ENCODE data around the gene SETBP1.

The SETBP1 gene

DNA sequence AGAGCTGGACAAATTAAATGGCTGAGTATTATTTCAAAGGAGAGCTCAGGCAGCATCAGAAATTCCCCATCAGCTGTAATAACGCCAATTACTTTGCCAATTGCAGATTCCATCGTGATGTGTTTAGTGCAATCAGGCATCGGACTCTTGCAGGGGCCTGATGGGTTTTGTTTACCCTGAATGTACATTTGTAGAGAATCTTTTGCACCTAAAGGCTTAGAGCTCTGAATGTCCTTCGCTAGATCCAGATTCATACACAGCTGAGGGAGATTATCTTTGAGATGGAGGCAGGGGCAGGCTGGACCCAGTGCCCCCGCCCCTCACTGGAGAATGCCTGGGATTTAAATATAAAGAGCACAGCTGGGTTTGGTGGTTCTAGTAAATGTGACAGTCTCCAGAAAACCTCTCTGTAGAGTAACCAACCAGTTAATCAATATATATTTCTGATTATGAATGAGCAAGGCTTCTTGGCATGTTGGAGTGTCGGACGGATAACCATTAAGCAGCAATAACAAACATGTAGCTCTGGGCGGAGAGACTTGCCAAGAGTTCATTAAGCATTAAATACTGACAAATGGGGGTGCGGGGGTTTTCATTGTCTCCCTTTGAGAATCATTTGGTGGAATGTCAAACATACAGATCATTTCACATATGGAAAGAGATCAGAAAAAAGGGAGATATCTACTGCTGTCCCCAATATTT, 200.9 kb downstream of the SETBP1 start:
- peaks cover 4% of the 10 kb centered on the region for H3K36me3 Mint-ChIP-seq (ENCODE audit: insufficient read depth)
- H3K27ac Mint-ChIP-seq (ENCODE audit: low read depth) = no peak overlapping the region
- H3K4me1 Mint-ChIP-seq = no peaks in the 10 kb centered on the region
- ATAC-seq (replicated peaks; ENCODE audit: extremely low read depth, poor library complexity, severe bottlenecking) (no peak), DNase-seq (ENCODE audit: low spot score in 2 of 2) (no peak)
- H3K4me3 Mint-ChIP-seq = no peak overlapping the region
- no peaks in the 10 kb centered on the region for H3K9me3 Mint-ChIP-seq
- H3K27me3 Mint-ChIP-seq = no peaks in the 10 kb centered on the region

- H3K27ac Mint-ChIP-seq (ENCODE audit: low read depth) = no peak overlapping the region
- H3K9me3 Mint-ChIP-seq = no peaks in the 10 kb centered on the region
- no peaks in the 10 kb centered on the region for H3K27me3 Mint-ChIP-seq
- H3K36me3 Mint-ChIP-seq (ENCODE audit: insufficient read depth) = peaks cover 4% of the 10 kb centered on the region
- DNase-seq (ENCODE audit: low spot score in 2 of 2) (no peak), ATAC-seq (replicated peaks; ENCODE audit: extremely low read depth, poor library complexity, severe bottlenecking) (no peak)
- no peak overlapping the region for H3K4me3 Mint-ChIP-seq
- H3K4me1 Mint-ChIP-seq = peaks cover 6% of the 10 kb centered on the region
Measured at GRCh38 chr18:44882163-44882868, 201.6 kb downstream of the SETBP1 start.

DNA sequence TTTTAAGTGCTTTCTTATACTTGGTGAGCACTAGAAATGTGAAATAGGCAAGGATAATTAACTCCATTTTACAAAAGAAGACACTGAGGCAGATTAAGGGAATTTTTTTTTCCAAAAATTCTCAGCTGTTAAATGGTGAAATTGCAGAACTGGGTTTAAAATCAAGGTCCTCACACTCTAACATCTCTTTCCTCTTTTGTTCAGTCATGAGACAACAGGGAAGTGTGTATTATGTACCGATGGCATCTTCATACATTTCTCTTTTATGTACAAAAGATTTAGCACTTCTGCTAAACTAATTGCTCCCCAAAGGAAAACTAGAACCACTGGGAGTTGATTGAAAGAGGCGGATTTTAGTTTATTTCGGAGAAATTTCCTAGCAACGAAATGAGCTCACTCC, 203.0 kb downstream of the SETBP1 start:
- Mint-ChIP-seq H3K4me1 (peaks cover 12% of the 10 kb centered on the region), H3K4me3 (no peak overlapping the region), H3K27me3 (no peaks in the 10 kb centered on the region), H3K27ac (ENCODE audit: low read depth) (no peak overlapping the region), H3K9me3 (no peaks in the 10 kb centered on the region), H3K36me3 (ENCODE audit: insufficient read depth) (peaks cover 1% of the 10 kb centered on the region)
- ATAC-seq (replicated peaks; ENCODE audit: extremely low read depth, poor library complexity, severe bottlenecking) = no peak
- no peak for DNase-seq (ENCODE audit: low spot score in 2 of 2)

DNA sequence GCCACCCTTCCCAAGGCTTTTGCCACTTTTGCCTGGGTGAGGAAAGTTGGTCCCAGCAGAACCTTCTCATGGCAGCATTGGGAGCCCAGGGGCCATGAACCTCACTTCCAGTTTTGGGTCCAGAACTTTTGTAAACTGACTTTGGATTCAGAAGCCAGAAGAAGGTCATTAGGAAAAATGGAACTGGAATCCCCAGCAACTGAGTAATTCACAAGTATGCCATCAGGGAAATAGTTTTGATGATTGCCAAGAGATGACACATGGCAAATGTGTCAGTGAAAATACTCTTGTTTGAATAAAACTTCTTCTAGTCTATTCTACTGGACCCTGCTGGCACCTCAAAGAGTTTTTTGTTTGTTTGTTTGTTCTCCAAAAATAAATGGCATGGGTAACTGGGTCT, 203.7 kb downstream of the SETBP1 start:
- Mint-ChIP-seq H3K27ac (ENCODE audit: low read depth) (no peak overlapping the region), H3K9me3 (no peaks in the 10 kb centered on the region), H3K36me3 (ENCODE audit: insufficient read depth) (no peaks in the 10 kb centered on the region), H3K27me3 (no peaks in the 10 kb centered on the region), H3K4me1 (peaks cover 12% of the 10 kb centered on the region), H3K4me3 (no peak overlapping the region)
- no peak for DNase-seq (ENCODE audit: low spot score in 2 of 2)
- no peak for ATAC-seq (replicated peaks; ENCODE audit: extremely low read depth, poor library complexity, severe bottlenecking)

- Mint-ChIP-seq H3K4me1 (peaks cover 12% of the 10 kb centered on the region), H3K27ac (ENCODE audit: low read depth) (no peak overlapping the region)
Measured at GRCh38 chr18:44885507-44885906, 204.8 kb downstream of the SETBP1 start.

DNA sequence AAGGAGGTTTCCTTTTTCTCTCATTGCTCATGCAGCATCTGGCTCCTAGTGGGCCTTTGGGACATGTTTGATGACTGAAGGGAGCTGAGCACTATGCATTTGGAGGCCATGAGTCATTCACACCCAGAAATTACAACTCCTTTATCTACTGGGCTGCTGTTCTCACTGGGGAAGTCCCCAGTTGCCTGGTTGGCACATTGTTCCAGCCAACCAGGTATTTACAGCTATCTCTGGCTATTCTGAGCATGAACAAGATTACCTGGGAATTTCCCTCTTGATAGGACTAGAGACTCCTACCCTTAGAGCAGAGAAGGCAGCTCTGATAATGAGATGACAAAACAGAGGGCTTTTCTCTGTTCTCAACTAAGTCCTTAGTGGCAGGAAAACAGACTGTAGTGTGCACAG, 206.5 kb downstream of the SETBP1 start:
- peak overlapping the region; percentile 84 for H3K27ac Mint-ChIP-seq (ENCODE audit: low read depth)
- ATAC-seq (replicated peaks; ENCODE audit: extremely low read depth, poor library complexity, severe bottlenecking) (peak; percentile 96), DNase-seq (ENCODE audit: low spot score in 2 of 2) (no peak)
- no peaks in the 10 kb centered on the region for H3K36me3 Mint-ChIP-seq (ENCODE audit: insufficient read depth)
- no peaks in the 10 kb centered on the region for H3K9me3 Mint-ChIP-seq
- H3K27me3 Mint-ChIP-seq = no peaks in the 10 kb centered on the region
- no peak overlapping the region for H3K4me3 Mint-ChIP-seq
- H3K4me1 Mint-ChIP-seq = peaks cover 12% of the 10 kb centered on the region

More at GRCh38 chr18:44885507-44885906, 204.8 kb downstream of the SETBP1 start:
- ATAC-seq (replicated peaks; ENCODE audit: extremely low read depth, poor library complexity, severe bottlenecking) (no peak), DNase-seq (ENCODE audit: low spot score in 2 of 2) (no peak)
- Mint-ChIP-seq H3K9me3 (no peaks in the 10 kb centered on the region), H3K36me3 (ENCODE audit: insufficient read depth) (no peaks in the 10 kb centered on the region), H3K4me3 (no peak overlapping the region), H3K27me3 (no peaks in the 10 kb centered on the region)

DNA sequence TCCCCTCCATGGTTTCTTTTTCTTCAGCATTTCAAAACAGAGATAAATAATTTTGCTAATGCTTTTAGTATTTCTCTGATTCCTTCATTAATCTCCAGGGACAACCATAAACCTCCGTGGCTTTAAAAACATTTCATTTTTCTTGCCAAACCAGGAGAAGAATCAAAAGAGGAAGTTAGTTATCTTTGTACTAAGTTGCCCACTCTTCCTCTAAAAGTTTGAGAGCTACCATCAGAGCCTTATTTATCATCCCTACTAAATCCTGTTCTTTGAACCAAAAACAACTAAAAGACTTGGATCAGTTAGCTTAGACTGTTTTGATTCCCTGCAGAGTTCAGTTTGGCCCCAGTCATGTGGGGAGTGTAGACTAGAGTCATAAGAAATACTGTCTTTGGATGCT, 208.4 kb downstream of the SETBP1 start:
- Mint-ChIP-seq H3K27me3 (no peaks in the 10 kb centered on the region), H3K4me3 (no peak overlapping the region), H3K9me3 (no peaks in the 10 kb centered on the region), H3K4me1 (peaks cover 29% of the 10 kb centered on the region), H3K36me3 (ENCODE audit: insufficient read depth) (no peaks in the 10 kb centered on the region), H3K27ac (ENCODE audit: low read depth) (no peak overlapping the region)
- DNase-seq (ENCODE audit: low spot score in 2 of 2) (no peak), ATAC-seq (replicated peaks; ENCODE audit: extremely low read depth, poor library complexity, severe bottlenecking) (no peak)

DNA sequence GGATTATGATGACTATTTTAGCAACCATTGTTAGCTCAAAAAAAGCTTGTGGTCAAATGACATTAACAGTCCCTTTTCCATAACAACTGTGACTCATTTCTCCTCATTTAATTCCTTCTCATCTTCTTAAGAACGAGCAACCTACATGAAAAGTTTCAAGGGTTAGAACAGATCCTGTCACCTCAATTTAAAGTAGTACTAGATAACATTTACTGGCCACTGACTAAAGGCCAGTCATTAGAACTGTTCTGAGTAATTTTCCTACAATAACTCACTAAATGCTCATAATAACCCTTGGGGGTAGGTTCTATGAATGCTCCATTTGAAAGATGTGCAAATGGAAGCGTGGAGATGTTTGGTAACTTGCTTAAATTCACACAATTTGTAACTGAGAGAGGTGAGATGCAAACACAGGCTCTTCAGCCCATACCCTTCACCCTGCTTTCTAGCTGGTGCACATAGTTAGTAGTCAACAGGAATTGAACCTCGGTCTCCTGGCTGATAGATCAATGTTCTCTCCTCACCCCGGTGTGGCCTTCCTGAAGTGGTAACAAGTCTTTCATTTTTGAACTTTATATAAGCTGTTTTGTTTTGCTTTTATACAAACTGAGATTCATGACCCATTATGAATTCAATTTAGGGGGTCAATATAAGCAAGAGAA, 212.5 kb downstream of the SETBP1 start:
- Mint-ChIP-seq H3K27ac (ENCODE audit: low read depth) (peak overlapping the region; percentile 3), H3K36me3 (ENCODE audit: insufficient read depth) (no peaks in the 10 kb centered on the region)

DNA sequence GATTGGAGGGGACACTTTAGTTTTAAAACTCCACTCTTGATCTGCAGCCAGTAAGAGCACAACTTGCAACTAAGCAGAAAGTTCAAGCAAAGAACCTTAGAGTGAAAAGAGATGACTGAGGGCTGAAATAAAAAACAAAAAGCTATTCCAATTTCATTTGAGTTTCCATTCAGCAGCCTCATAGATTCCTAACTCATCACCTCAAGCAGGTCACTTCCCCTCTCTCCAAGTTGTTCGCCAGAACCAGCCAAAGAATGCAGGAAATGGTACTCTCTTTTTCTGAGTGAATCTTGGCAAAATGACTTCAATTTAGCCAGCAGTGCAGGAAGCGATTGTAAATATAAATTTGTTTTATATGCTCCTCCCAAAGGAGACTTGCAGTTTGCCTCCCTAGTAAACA, 213.3 kb downstream of the SETBP1 start:
- H3K27me3 Mint-ChIP-seq = no peaks in the 10 kb centered on the region

More for the DNA sequence above, 212.5 kb downstream of the SETBP1 start:
- Mint-ChIP-seq H3K27me3 (no peaks in the 10 kb centered on the region), H3K4me3 (no peak overlapping the region), H3K9me3 (no peaks in the 10 kb centered on the region), H3K4me1 (peaks cover 32% of the 10 kb centered on the region)
- ATAC-seq (replicated peaks; ENCODE audit: extremely low read depth, poor library complexity, severe bottlenecking) (peak; percentile 28), DNase-seq (ENCODE audit: low spot score in 2 of 2) (no peak)

DNA sequence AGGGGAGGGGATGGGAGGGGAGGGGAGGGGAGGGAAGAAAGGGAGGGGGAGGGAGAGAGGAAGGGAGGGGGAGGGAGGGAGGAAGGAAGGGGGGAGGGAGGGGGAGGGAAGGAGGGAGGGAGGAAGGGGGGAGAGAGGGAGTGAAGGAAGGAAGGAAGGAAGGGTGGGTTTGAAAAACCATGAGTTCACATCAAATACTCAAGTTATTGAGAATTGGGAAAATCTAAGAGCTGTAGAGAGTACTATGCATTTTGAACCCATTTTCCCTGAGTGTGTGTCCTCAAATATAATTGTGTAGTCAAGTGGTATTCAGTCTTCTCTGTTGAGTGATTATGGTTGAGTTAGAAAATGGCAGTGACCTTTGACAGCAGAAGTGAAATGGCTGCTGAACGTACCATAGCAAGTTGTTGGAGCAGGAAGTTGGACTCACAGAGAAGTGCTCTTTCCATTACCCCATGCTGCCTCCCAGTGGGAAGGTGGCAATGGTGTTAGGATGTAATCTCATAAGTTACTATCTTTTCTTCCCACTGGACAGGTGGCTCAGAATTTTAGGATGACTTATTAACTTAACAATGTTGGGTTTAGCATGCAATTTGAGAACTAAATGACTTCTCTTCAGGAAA, 214.6 kb downstream of the SETBP1 start:
- no peaks in the 10 kb centered on the region for H3K36me3 Mint-ChIP-seq (ENCODE audit: insufficient read depth)
- H3K4me1 Mint-ChIP-seq = peaks cover 32% of the 10 kb centered on the region
- no peak for DNase-seq (ENCODE audit: low spot score in 2 of 2)
- no peaks in the 10 kb centered on the region for H3K27me3 Mint-ChIP-seq
- H3K9me3 Mint-ChIP-seq = no peaks in the 10 kb centered on the region
- H3K4me3 Mint-ChIP-seq = no peak overlapping the region
- ATAC-seq (replicated peaks; ENCODE audit: extremely low read depth, poor library complexity, severe bottlenecking) = no peak
- H3K27ac Mint-ChIP-seq (ENCODE audit: low read depth) = no peak overlapping the region

More for the DNA sequence above, 213.3 kb downstream of the SETBP1 start:
- DNase-seq (ENCODE audit: low spot score in 2 of 2) = no peak
- Mint-ChIP-seq H3K4me1 (peaks cover 32% of the 10 kb centered on the region), H3K9me3 (no peaks in the 10 kb centered on the region), H3K27ac (ENCODE audit: low read depth) (peak overlapping the region; percentile 3), H3K4me3 (no peak overlapping the region), H3K36me3 (ENCODE audit: insufficient read depth) (no peaks in the 10 kb centered on the region)
- no peak for ATAC-seq (replicated peaks; ENCODE audit: extremely low read depth, poor library complexity, severe bottlenecking)

- Mint-ChIP-seq H3K4me1 (peaks cover 32% of the 10 kb centered on the region), H3K27me3 (no peaks in the 10 kb centered on the region), H3K36me3 (ENCODE audit: insufficient read depth) (no peaks in the 10 kb centered on the region), H3K27ac (ENCODE audit: low read depth) (no peak overlapping the region), H3K4me3 (no peak overlapping the region), H3K9me3 (no peaks in the 10 kb centered on the region)
- no peak for ATAC-seq (replicated peaks; ENCODE audit: extremely low read depth, poor library complexity, severe bottlenecking)
- no peak for DNase-seq (ENCODE audit: low spot score in 2 of 2)
Measured at GRCh38 chr18:44896846-44897245, 216.2 kb downstream of the SETBP1 start.

DNA sequence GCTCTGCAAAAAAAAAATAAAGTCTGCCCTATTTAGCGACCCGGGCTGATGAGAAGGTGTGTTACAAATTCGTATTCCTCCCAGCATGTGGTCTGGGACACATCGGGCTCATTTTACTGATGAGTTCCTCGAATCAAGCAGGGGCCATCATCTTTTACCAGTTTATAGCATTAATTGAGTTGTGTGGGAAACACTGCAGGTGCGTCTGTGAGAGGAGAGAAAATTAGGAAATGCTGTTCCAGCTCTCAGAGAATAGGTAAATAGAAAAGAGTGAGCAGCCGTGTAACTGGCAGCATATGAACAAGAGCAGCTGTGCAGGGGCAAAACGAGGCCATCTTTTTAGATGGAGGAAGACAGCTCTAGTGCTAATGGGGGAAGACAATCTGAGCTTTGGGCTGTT, 216.7 kb downstream of the SETBP1 start:
- H3K9me3 Mint-ChIP-seq = no peaks in the 10 kb centered on the region
- H3K27ac Mint-ChIP-seq (ENCODE audit: low read depth) = no peak overlapping the region
- H3K4me3 Mint-ChIP-seq = no peak overlapping the region
- peaks cover 32% of the 10 kb centered on the region for H3K4me1 Mint-ChIP-seq
- no peaks in the 10 kb centered on the region for H3K36me3 Mint-ChIP-seq (ENCODE audit: insufficient read depth)
- ATAC-seq (replicated peaks; ENCODE audit: extremely low read depth, poor library complexity, severe bottlenecking) (no peak), DNase-seq (ENCODE audit: low spot score in 2 of 2) (no peak)
- no peaks in the 10 kb centered on the region for H3K27me3 Mint-ChIP-seq

Measured in central memory CD8-positive, alpha-beta T cell (primary cell).